CD4-positive, alpha-beta T cell treated with Interleukin-12 subunit alpha and Interleukin-12 subunit beta, for 1 hour (primary cell): ENCODE results near the gene CUL2.
"Not testable (repeated sequence)": the region's sequence is repeated elsewhere in the genome, so short reads cannot be mapped to it uniquely, and the experiment has no call there.

Source experiments
- DNase-seq: peaks from one replicate; pipeline ENCODE4 v3.0.0-alpha.2; 2020

The CUL2 gene

GRCh38 chr10:35079265-35079664 is 10.9 kb downstream of the CUL2 start:
- DNase-seq: no peak

DNA sequence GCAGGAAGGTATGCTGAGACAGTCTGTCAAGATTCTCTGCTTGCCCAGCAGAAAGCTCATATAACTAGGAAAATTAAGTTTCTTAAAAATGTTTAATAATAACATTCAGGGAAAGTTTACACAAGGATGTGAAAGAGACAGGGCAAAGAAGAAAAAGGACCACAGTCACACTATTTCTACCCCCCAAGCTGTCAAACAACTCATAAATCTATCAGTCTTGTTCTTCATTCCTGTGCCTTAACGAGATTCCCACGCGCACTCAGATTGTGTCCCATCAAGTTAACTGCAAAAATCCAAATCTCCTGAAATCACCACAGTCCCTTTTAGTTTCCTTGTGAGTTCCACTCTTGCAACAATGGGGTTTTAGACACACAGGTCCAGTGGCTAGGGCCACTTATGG is 14.9 kb downstream of the CUL2 start:
- no peak for DNase-seq

GRCh38 chr10:35074266-35074665 is 15.9 kb downstream of the CUL2 start:
- DNase-seq: no peak

DNA sequence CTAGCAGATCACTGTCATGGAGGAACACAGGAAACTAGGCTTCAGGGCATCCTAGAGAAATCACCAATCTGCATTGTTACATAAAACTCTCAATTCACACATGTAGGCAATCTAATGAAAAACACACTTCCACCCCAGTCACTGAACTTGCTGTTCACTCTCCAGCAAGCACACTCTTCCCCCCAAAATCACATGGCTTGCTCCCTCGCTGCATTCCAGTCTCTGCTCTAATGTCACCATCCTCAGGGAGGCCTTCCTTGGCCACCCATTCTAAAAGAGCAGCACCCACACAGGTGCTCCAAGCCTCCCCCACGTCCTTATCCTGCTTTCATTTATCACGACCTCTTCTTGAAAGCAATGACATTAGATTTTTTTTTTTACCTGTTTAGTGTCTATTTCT is 19.6 kb downstream of the CUL2 start:
- DNase-seq: no peak

GRCh38 chr10:35063837-35064454 is 26.2 kb downstream of the CUL2 start:
- DNase-seq: no peak

GRCh38 chr10:35059481-35059880 is 30.7 kb downstream of the CUL2 start:
- DNase-seq: no peak

DNA sequence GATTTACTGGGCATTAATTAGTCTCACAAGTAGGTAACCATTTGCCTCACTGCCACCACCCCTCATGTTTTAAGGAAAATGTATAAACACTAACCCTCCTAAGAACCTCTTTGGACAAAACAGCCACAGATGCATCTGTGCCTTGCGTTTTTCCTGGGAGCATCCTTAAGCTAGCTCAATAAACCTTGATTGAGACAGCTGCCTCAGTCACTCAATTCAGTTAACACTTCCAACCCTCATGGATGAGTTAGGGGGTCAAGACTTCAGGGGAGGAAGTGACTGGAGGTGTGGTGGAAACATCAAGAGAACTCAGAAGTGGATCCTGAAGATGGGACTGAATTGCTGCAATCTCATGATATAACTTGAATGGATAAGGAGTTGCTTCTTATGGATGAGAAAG is 31.5 kb downstream of the CUL2 start:
- DNase-seq: no peak

GRCh38 chr10:35058134-35058533 is 32.0 kb downstream of the CUL2 start:
- DNase-seq: no peak

DNA sequence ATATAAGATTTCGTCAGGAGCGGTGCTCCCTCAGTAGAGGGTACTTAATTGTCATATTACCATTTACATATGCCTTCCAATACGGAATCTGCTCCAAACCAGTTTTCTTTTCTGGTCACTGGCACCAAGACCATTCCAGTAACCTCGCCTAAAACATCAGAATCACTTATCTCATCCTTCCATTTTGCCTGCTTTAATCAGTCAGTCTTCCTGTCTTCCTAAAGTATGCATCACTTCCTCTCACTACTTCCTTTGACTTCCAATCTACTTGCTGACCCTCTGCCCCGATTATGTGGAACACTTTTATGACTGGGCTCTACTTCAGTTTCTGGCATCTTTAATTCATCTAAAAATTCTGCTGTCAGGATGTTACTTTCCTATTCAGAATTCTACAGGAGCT is 33.5 kb downstream of the CUL2 start:
- no peak for DNase-seq

GRCh38 chr10:35056133-35056532 is 34.0 kb downstream of the CUL2 start:
- DNase-seq: no peak

GRCh38 chr10:35050568-35050967 is 39.6 kb downstream of the CUL2 start:
- DNase-seq: no peak

DNA sequence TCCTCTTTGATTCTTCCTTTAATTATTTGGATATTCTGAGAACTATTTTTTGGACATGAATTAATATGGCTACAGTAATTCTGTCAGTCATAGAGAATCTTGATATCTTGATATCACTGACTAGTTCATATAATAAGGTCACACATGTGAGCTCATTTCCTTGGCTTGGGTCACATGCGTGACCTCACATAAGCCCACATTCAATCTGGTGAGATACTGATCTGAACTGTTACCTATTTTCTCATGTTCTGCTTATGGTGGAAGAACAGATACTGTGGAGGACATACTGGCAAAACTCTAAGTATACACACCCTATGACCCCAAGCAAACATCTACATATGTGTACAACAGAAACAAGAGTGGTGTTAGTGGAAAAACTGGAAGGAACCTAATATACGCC is 44.1 kb downstream of the CUL2 start:
- DNase-seq: no peak

DNA sequence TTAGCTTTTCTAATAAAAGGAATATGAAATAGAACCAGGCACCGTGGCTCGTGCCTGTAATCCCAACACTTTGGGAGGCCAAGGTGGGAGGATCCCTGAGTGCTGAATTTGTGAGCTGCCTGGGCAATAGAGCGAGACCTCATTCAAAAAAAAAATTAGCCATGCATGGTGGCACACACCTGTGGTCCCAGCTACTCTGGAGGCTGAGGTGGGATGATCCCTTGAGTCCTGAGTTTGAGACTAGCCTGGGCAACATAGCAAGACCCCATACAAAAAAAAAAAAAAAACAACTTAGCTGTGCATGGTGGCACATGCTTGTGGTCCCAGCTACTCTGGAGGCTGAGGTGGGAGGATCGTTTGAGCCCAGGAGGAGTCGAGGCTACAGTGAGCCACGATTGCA is 44.9 kb downstream of the CUL2 start:
- DNase-seq: not testable (repeated sequence)

GRCh38 chr10:35043796-35044344 is 46.3 kb downstream of the CUL2 start:
- no peak for DNase-seq

GRCh38 chr10:35042783-35043182 is 47.4 kb downstream of the CUL2 start:
- no peak for DNase-seq

- no peak for DNase-seq
Observed at GRCh38 chr10:35041502-35041879, 48.6 kb downstream of the CUL2 start.

GRCh38 chr10:35040760-35041501 is 49.2 kb downstream of the CUL2 start:
- DNase-seq: no peak

- no peak for DNase-seq
Observed at GRCh38 chr10:35037104-35037503, 53.0 kb downstream of the CUL2 start.

DNA sequence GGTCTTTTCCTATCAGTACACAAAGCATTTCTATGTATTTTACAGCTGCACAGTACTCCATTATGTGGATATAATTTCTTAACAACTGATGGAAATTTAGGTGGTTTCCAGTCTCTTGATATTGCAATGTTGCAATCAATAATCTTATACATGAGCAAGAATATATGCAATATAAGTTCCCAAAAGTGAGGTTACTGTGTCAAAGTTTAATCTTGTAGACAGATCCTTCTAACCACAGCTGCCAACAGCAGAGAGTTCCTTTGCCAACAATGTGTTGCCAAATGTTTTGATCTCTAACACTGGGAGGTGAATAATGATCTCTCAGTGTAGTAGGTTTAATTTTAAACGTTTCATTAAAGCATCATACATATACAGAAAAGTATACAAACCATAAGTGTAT is 54.5 kb downstream of the CUL2 start:
- DNase-seq: no peak

- no peak for DNase-seq
Observed at GRCh38 chr10:35027567-35027966, 62.6 kb downstream of the CUL2 start.

DNA sequence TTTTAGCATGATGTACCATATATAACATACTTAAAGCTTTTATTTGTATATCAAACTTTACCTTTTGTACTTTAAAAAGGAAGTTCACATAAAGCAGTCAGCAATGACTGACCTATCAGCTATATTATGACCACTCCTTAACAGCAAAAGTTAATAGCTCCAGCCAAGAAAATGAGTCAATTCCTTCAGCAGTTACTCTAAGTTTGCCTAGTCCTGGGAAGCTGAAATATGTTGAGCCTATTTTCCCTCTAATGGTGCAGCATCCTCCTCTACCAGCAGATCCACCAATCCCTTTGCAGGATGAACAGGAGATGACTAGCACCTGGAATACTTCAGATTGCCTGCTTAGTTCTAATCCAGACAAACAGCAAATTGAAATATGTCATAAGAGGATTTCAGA is 64.2 kb downstream of the CUL2 start:
- DNase-seq: no peak

DNA sequence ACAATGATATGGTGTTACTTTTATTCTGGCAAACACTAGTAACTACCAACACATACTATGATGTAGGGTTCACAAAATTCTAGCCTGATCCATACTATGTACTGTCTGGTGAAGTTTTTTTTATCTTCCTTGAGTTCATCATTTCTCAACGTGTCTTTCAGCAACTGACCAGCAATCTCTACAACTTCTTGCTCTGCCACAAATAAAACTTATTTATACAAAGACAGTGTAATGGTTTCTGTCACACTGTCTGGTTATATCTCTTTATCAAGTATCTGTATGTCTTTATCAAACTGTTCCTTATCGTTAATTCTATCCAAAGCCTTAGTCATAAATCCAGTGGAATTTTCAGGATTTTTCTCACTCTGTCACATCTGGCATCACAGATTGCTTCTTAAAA is 69.7 kb downstream of the CUL2 start:
- DNase-seq: no peak

GRCh38 chr10:35019041-35020024 is 70.8 kb downstream of the CUL2 start:
- no peak for DNase-seq
